Spleen (tissue), 7 donors: ENCODE results near the gene PGRMC2.

ENCODE experiments used
- POLR2A ChIP-seq, 3 donors: fragments of 450-650 bp; IDR thresholded peaks; one replicate each; pipeline ENCODE4 v1.5.1; 2017; ENCODE audit warnings: antibody characterized with exemption in 3 of 3, mild to moderate bottlenecking in 1 of 3
- POLR2AphosphoS5 ChIP-seq, 3 donors: sonication (generic); formaldehyde crosslinking; IDR thresholded peaks; one replicate each; pipeline ENCODE4 v1.5.1; 2017; ENCODE audit warnings: antibody characterized with exemption in 3 of 3
- TF ChIP-seq, protein P1 (sequence below), 11 experiments: fragments of 200-600 bp in 7 of 11; fragments of 450-650 bp in 4 of 11; sonication (generic) in 4 of 11; IDR thresholded peaks in 8 of 11; conservative IDR thresholded peaks in 3 of 11; 1 replicate in 7 of 11; 2 replicates in 4 of 11; pipeline versions ENCODE4 v1.4.0 to v1.8.0; 2016 to 2021; ENCODE audit warnings: antibody characterized with exemption in 11 of 11, inconsistent platforms in 4 of 11, mild to moderate bottlenecking in 1 of 11
- donor health status: DM: no; HTN: no; CAD: no; lungs with moderate emphysema.
- donor health status: DM: no; HTN: no; CAD: no.
- donor health status: DM: no; HTN: no; CAD: no.

DNA sequence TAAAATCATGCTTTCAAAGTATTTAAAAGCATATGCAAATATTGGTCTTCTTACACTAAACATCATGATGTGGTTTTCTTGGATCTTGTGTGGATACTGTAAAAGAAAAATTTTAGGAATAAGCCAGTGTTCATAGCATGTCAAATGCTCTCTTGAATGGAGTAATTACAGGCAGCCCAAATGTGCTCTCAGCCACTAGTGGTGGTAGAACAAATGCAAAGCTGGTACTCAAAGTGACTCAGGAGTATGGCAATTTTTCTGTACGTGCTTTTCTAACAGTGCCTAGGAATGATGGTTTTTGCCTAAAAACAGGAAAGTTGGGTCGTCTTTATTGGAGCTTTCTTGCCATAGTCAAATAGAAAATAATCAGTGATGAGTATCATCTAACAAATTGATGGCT is 19.9 kb downstream of the PGRMC2 start:
- TF ChIP-seq, protein P1, sequence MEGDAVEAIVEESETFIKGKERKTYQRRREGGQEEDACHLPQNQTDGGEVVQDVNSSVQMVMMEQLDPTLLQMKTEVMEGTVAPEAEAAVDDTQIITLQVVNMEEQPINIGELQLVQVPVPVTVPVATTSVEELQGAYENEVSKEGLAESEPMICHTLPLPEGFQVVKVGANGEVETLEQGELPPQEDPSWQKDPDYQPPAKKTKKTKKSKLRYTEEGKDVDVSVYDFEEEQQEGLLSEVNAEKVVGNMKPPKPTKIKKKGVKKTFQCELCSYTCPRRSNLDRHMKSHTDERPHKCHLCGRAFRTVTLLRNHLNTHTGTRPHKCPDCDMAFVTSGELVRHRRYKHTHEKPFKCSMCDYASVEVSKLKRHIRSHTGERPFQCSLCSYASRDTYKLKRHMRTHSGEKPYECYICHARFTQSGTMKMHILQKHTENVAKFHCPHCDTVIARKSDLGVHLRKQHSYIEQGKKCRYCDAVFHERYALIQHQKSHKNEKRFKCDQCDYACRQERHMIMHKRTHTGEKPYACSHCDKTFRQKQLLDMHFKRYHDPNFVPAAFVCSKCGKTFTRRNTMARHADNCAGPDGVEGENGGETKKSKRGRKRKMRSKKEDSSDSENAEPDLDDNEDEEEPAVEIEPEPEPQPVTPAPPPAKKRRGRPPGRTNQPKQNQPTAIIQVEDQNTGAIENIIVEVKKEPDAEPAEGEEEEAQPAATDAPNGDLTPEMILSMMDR (IDR thresholded peaks at IDR 0.05 in 8 of 11, conservative IDR thresholded peaks at IDR 0.05 in 3 of 11) = no peak
- no peak for TF ChIP-seq POLR2A (IDR thresholded peaks at IDR 0.05)
- TF ChIP-seq POLR2AphosphoS5 (IDR thresholded peaks at IDR 0.05) = no peak
